Trophoblast cell (in vitro differentiated cells and primary cell): ENCODE measurements around the gene NINJ2.

Experiments
- DNase-seq, 2 donors: peaks; one replicate each; pipeline ENCODE4 v3.0.0-alpha.2; 2016
- H2AFZ ChIP-seq: 2 replicates; pipeline ENCODE4 v1.6.1; 2013; ENCODE audit warnings: low read length, moderate library complexity, mild to moderate bottlenecking; ENCODE audit not compliant: insufficient read depth, poor library complexity
- H2AK5ac ChIP-seq: 2 replicates; pipeline ENCODE4 v1.6.1; 2013; ENCODE audit warnings: mild to moderate bottlenecking, low read length
- H2BK120ac ChIP-seq: 2 replicates; pipeline ENCODE4 v1.6.1; 2013; ENCODE audit warnings: low read length, mild to moderate bottlenecking, moderate library complexity; ENCODE audit not compliant: insufficient read depth, poor library complexity
- H2BK12ac ChIP-seq: 2 replicates; pipeline ENCODE4 v1.6.1; 2013; ENCODE audit warnings: mild to moderate bottlenecking, low read length, moderate library complexity
- H2BK5ac ChIP-seq: 2 replicates; pipeline ENCODE4 v1.6.1; 2013; ENCODE audit warnings: low read length, low read depth, moderate library complexity, mild to moderate bottlenecking; ENCODE audit not compliant: poor library complexity
- H3K14ac ChIP-seq: 2 replicates; pipeline ENCODE4 v1.6.1; 2013; ENCODE audit warnings: mild to moderate bottlenecking, low read length
- H3K18ac ChIP-seq: 2 replicates; pipeline ENCODE4 v1.6.1; 2013; ENCODE audit warnings: mild to moderate bottlenecking, low read length
- H3K23ac ChIP-seq: 2 replicates; pipeline ENCODE4 v1.6.1; 2013; ENCODE audit warnings: low read length
- H3K27ac ChIP-seq: 2 replicates; pipeline ENCODE4 v1.5.1; 2013; ENCODE audit warnings: low read depth, mild to moderate bottlenecking, inconsistent platforms, low read length, moderate library complexity
- H3K27me3 ChIP-seq: 2 replicates; pipeline ENCODE4 v1.6.1; 2013; ENCODE audit warnings: inconsistent platforms, mild to moderate bottlenecking, low read length, moderate library complexity; ENCODE audit not compliant: insufficient read depth
- H3K36me3 ChIP-seq, 2 experiments: 1 replicate in 1 of 2; 2 replicates in 1 of 2; pipeline ENCODE4 v1.6.1; 2013; ENCODE audit warnings: low read length in 2 of 2, mild to moderate bottlenecking in 2 of 2, moderate library complexity in 1 of 2; ENCODE audit not compliant: insufficient read depth in 2 of 2, control insufficient read depth in 1 of 2
- H3K4ac ChIP-seq: 2 replicates; pipeline ENCODE4 v1.6.1; 2013; ENCODE audit warnings: low read depth, mild to moderate bottlenecking, low read length, moderate library complexity
- H3K4me1 ChIP-seq, 2 experiments: 1 replicate in 1 of 2; 2 replicates in 1 of 2; pipeline ENCODE4 v1.6.1; 2013; ENCODE audit warnings: low read length in 2 of 2, mild to moderate bottlenecking in 2 of 2, moderate library complexity in 1 of 2; ENCODE audit not compliant: insufficient read depth in 2 of 2, control insufficient read depth in 1 of 2
- H3K4me2 ChIP-seq: 2 replicates; pipeline ENCODE4 v1.6.1; 2013; ENCODE audit warnings: inconsistent platforms, mild to moderate bottlenecking, low read length, moderate library complexity
- H3K4me3 ChIP-seq: 2 replicates; pipeline ENCODE4 v1.5.1; 2013; ENCODE audit warnings: mild to moderate bottlenecking, low read depth, low read length, inconsistent platforms
- H3K79me1 ChIP-seq: one replicate; pipeline ENCODE4 v1.6.1; 2013; ENCODE audit warnings: low read length
- H3K79me2 ChIP-seq: 2 replicates; pipeline ENCODE4 v1.6.1; 2013; ENCODE audit warnings: low read length, mild to moderate bottlenecking; ENCODE audit not compliant: control insufficient read depth, insufficient read depth, poor library complexity
- H3K9ac ChIP-seq: 2 replicates; pipeline ENCODE4 v1.6.1; 2013; ENCODE audit warnings: mild to moderate bottlenecking, low read length
- H3K9me3 ChIP-seq: 2 replicates; pipeline ENCODE4 v1.6.1; 2013; ENCODE audit warnings: low read depth, mild to moderate bottlenecking, control low read depth, inconsistent platforms, low read length; ENCODE audit not compliant: insufficient read depth
- H4K12ac ChIP-seq: 2 replicates; pipeline ENCODE4 v1.6.1; 2013; ENCODE audit warnings: low read depth, mild to moderate bottlenecking, low read length, moderate library complexity
- H4K8ac ChIP-seq: 2 replicates; pipeline ENCODE4 v1.6.1; 2013; ENCODE audit warnings: low read depth, mild to moderate bottlenecking, low read length, moderate library complexity
- H4K91ac ChIP-seq: one replicate; pipeline ENCODE4 v1.6.1; 2013; ENCODE audit warnings: low read depth, mild to moderate bottlenecking, low read length, moderate library complexity
- WGBS: extraction: QIAGEN DNeasy Blood & Tissue Kit; methylation state at CpG from one replicate; pipeline ENCODE4 v1.1.7; 2013; ENCODE audit warnings: missing lambda C conversion rate; ENCODE audit not compliant: insufficient read length, insufficient coverage; ENCODE audit errors: extremely low coverage; 5-methylcytosine and 5-hydroxymethylcytosine counted together

Gene NINJ2

DNA sequence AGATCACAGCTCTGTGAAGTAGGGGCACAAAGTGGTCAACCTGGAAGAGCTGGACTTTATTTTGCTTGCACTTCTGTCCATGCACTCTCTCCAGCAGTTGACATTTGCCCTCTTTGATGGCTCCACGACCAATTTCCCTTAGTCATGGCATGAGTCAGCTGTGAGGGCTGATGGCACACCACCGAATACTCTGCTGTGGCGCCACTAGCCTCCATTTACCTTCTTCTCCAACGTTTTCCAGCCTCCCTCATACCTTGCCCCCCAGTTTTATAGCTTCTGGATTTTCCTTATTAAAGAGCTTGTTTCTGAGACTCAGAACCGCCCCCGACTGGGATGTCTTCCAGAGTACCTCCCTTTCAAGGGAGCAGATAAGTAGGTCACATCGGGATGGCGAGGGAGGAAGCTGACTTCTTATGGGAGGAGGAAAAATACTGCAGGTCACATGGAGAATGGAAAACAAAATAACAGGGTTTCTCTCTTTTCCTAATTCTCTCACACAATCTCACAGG lies 17.6 kb downstream of the NINJ2 start:
- Histone ChIP-seq H3K9ac (no peak overlapping the region), H4K12ac (no peak overlapping the region), H3K4me3 (no peak overlapping the region), H3K4ac (no peak overlapping the region), H2AK5ac (no peak overlapping the region), H3K36me3 (no peaks in the 10 kb centered on the region), H3K9me3 (peaks cover 3% of the 10 kb centered on the region), H3K79me2 (peaks cover 5% of the 10 kb centered on the region), H3K14ac (no peak overlapping the region), H3K27me3 (no peaks in the 10 kb centered on the region), H2BK120ac (no peak overlapping the region), H3K23ac (no peak overlapping the region), H3K79me1 (peaks cover 25% of the 10 kb centered on the region), H4K91ac (peak overlapping the region; percentile 67), H4K8ac (no peak overlapping the region), H3K4me1 (peaks cover 12 to 26% of the 10 kb centered on the region in 2 experiments), H2BK12ac (no peak overlapping the region), H3K4me2 (no peak overlapping the region), H3K27ac (no peak overlapping the region), H3K18ac (no peak overlapping the region), H2BK5ac (no peak overlapping the region), H2AFZ (peak overlapping the region; percentile 40)
- peak in 1 of 2 donors; percentile 28 for DNase-seq
- WGBS = no CpG with 5 or more reads among the region's 8 CpGs

DNA sequence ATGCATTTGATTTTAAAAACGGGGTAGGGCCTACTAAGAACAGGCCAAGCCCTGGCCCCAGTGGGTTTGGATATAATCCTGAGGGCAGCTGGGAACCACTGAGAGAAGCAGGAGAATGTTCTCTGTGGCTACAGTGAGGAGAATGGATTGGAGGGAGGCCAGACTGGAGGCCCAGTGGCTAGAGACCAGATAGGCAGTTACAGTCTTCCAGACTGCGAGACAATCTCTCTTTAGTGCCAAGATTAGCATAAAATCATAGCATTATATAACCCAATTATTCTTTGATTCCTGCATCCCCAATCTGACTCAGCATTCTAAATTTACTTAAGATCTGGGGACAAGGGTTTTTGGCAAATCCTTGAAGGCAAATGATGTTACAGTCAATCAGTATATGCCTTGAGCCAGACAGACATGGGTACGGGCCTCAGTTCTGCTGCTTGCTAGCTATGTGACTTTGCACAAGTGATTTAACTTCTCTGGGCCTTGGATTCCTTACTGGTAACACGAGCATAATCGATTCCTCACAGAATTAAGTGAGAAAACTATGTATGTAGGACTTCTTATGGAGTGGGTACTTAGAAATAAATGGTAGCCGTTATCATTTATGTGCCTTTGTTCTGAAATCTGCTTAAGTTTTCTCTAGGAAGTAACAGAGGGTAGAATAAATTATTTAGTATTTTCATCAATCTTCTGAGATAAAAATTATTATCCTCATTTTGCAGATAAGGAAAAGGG lies 18.3 kb downstream of the NINJ2 start:
- Histone ChIP-seq H2BK5ac (no peak overlapping the region), H2BK12ac (no peak overlapping the region), H3K79me1 (peaks cover 25% of the 10 kb centered on the region), H3K18ac (no peak overlapping the region), H3K27ac (no peak overlapping the region), H3K4me2 (no peak overlapping the region), H4K8ac (no peak overlapping the region), H3K14ac (no peak overlapping the region), H4K12ac (no peak overlapping the region), H3K23ac (no peak overlapping the region), H3K27me3 (no peaks in the 10 kb centered on the region), H3K79me2 (peaks cover 5% of the 10 kb centered on the region), H2AK5ac (no peak overlapping the region), H3K4me3 (no peak overlapping the region), H3K36me3 (no peaks in the 10 kb centered on the region), H3K9me3 (peaks cover 3% of the 10 kb centered on the region), H3K9ac (no peak overlapping the region), H2AFZ (no peak overlapping the region), H3K4me1 (peaks cover 12 to 26% of the 10 kb centered on the region in 2 experiments), H2BK120ac (no peak overlapping the region), H3K4ac (no peak overlapping the region), H4K91ac (peak overlapping the region; percentile 41)
- no CpG with 5 or more reads among the region's 6 CpGs for WGBS
- DNase-seq = no peak

DNA sequence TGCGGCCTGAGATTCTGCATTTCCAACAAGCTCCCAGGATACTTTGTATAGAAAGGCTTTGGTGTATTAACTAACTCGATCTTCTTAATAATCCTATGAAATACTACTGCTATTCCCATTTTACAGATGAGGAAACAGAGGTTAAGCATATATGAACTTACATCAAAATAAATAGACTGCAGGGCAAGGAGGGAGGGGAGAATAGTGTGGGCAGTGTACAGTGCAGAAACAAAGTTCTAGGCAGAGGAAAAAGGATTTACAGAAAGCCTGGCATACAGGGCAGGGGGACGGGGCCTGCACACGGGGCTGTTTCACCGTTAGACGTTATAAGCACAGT lies 19.0 kb downstream of the NINJ2 start:
- Histone ChIP-seq H3K4me1 (peaks cover 12 to 26% of the 10 kb centered on the region in 2 experiments), H4K8ac (no peak overlapping the region), H3K9me3 (peaks cover 3% of the 10 kb centered on the region), H3K4ac (no peak overlapping the region), H4K91ac (no peak overlapping the region), H3K9ac (no peak overlapping the region), H3K79me2 (peaks cover 5% of the 10 kb centered on the region), H2BK120ac (no peak overlapping the region), H3K27me3 (no peaks in the 10 kb centered on the region), H2AFZ (no peak overlapping the region), H3K14ac (no peak overlapping the region), H3K36me3 (no peaks in the 10 kb centered on the region), H3K79me1 (peaks cover 27% of the 10 kb centered on the region), H3K27ac (no peak overlapping the region), H3K18ac (no peak overlapping the region), H3K23ac (no peak overlapping the region), H4K12ac (no peak overlapping the region), H2BK5ac (no peak overlapping the region), H3K4me3 (no peak overlapping the region), H2AK5ac (no peak overlapping the region), H2BK12ac (no peak overlapping the region), H3K4me2 (no peak overlapping the region)
- DNase-seq = no peak
- WGBS = no CpG with 5 or more reads among the region's 6 CpGs

DNA sequence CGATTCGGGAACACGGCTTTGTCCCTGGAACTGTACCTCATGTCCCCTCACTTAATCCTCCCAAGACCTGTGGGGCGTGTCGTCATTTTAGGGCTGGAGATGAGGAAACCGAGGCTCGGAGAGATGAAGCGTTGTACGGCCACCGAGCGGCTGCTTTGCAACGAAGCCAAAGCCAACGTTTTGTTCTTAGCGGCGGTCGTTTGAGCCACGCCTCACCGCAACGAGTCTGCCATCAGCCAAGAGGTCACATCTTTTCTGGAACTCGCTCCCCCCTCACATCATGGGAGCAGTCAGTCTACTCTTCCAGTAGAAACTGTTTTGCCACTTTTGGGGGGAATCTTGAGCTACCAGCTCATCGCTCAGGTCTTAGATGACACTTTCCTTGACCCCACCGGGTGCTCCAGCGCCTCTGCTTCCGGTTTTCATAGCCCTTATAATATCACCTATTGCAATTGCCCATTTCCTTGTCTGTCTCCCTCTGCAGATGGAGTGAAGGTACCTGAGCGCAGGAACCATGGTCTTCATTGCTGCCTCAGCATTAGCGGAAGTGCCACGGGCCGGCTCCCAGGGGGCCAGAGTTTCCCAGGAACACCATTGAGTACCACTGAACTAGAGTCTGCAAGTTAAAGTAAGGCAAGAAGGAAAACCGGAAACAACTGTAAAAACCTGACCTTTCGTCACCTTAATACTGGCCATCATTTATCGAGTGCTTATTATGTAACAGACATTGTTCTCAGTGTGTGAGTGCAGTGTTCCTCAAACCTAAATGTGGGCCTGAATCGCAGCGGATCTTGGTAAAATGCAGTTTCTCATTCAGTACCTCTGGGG lies 19.6 kb downstream of the NINJ2 start:
- Histone ChIP-seq H4K91ac (peak overlapping the region; percentile 99), H2BK12ac (peak overlapping the region; percentile 91), H4K12ac (peak overlapping the region; percentile 91), H3K4me1 (peaks cover 12 to 26% of the 10 kb centered on the region in 2 experiments), H4K8ac (peak overlapping the region; percentile 99), H3K27me3 (no peaks in the 10 kb centered on the region), H3K4me3 (peak overlapping the region; percentile 60), H3K4ac (peak overlapping the region; percentile 92), H3K79me1 (peaks cover 27% of the 10 kb centered on the region), H2BK5ac (peak overlapping the region; percentile 94), H3K18ac (peak overlapping the region; percentile 89), H2AFZ (peak overlapping the region; percentile 95), H3K23ac (peak overlapping the region; percentile 74), H3K4me2 (peak overlapping the region; percentile 72), H3K36me3 (no peaks in the 10 kb centered on the region), H3K27ac (peak overlapping the region; percentile 98), H2AK5ac (peak overlapping the region; percentile 90), H2BK120ac (peak overlapping the region; percentile 98), H3K9me3 (peaks cover 3% of the 10 kb centered on the region), H3K9ac (peak overlapping the region; percentile 75), H3K79me2 (peaks cover 5% of the 10 kb centered on the region), H3K14ac (peak overlapping the region; percentile 94)
- no CpG with 5 or more reads among the region's 33 CpGs for whole genome bisulfite sequencing
- peak in 1 of 2 donors; percentile 63 for DNase-seq
